ENCODE measurements around the gene FOXJ1.

FOXJ1 gene

GRCh38 chr17:76137001-76137350, 4.1 kb downstream of the FOXJ1 start:
- no peak overlapping the region for H3K4me2 ChIP-seq (ENCODE audit: low read depth, low read length, poor library complexity, severe bottlenecking)
- no peak overlapping the region for H2AFZ ChIP-seq (ENCODE audit: low read depth, low read length, severe bottlenecking)
- H3K36me3 ChIP-seq (ENCODE audit: low read length) = no peaks in the 10 kb centered on the region
- H3K9ac ChIP-seq (ENCODE audit: low read length) = no peak overlapping the region
- H3K9me2 ChIP-seq (replicated peaks; ENCODE audit: insufficient read depth, low read length) = no peaks in the 10 kb centered on the region
- no peak overlapping the region for H3K27ac ChIP-seq (ENCODE audit: low read depth, low read length)
- TF ChIP-seq EZH2phosphoT487 (conservative IDR thresholded peaks at IDR 0.05; ENCODE audit: low read length) (no peak), CTCF (IDR thresholded peaks at IDR 0.05; ENCODE audit: insufficient read depth, low read length, poor library complexity, severe bottlenecking) (no peak)
- no peaks in the 10 kb centered on the region for H3K79me2 ChIP-seq (ENCODE audit: insufficient read depth, low read length)
- no peak overlapping the region for H3K4me3 ChIP-seq (ENCODE audit: insufficient read depth, low read length, poor library complexity, severe bottlenecking)
- no peaks in the 10 kb centered on the region for H3K9me3 ChIP-seq (ENCODE audit: insufficient read depth, low read length)
- no peaks in the 10 kb centered on the region for H3K27me3 ChIP-seq (ENCODE audit: low read length)
- no peaks in the 10 kb centered on the region for H4K20me1 ChIP-seq (ENCODE audit: low read depth, low read length)
- no peaks in the 10 kb centered on the region for H3F3A ChIP-seq (ENCODE audit: insufficient read depth)

- TF ChIP-seq EZH2phosphoT487 (conservative IDR thresholded peaks at IDR 0.05; ENCODE audit: low read length) = no peak
- no peak for TF ChIP-seq CTCF (IDR thresholded peaks at IDR 0.05; ENCODE audit: insufficient read depth, low read length, poor library complexity, severe bottlenecking)
- Histone ChIP-seq H3K4me2 (ENCODE audit: low read depth, low read length, poor library complexity, severe bottlenecking) (no peak overlapping the region), H3K9me3 (ENCODE audit: insufficient read depth, low read length) (no peaks in the 10 kb centered on the region), H3K9me2 (replicated peaks; ENCODE audit: insufficient read depth, low read length) (no peaks in the 10 kb centered on the region), H3K27me3 (ENCODE audit: low read length) (no peaks in the 10 kb centered on the region), H3K9ac (ENCODE audit: low read length) (no peak overlapping the region), H4K20me1 (ENCODE audit: low read depth, low read length) (no peaks in the 10 kb centered on the region), H2AFZ (ENCODE audit: low read depth, low read length, severe bottlenecking) (no peak overlapping the region), H3K79me2 (ENCODE audit: insufficient read depth, low read length) (no peaks in the 10 kb centered on the region), H3K36me3 (ENCODE audit: low read length) (no peaks in the 10 kb centered on the region), H3F3A (ENCODE audit: insufficient read depth) (no peaks in the 10 kb centered on the region), H3K27ac (ENCODE audit: low read depth, low read length) (no peak overlapping the region), H3K4me3 (ENCODE audit: insufficient read depth, low read length, poor library complexity, severe bottlenecking) (no peak overlapping the region)
These were observed 4.6 kb downstream of the FOXJ1 start for GRCh38 chr17:76136276-76137000.

- H2AFZ ChIP-seq (ENCODE audit: low read depth, low read length, severe bottlenecking) = no peak overlapping the region
- no peaks in the 10 kb centered on the region for H3K27me3 ChIP-seq (ENCODE audit: low read length)
- no peaks in the 10 kb centered on the region for H3K79me2 ChIP-seq (ENCODE audit: insufficient read depth, low read length)
- no peaks in the 10 kb centered on the region for H3K36me3 ChIP-seq (ENCODE audit: low read length)
- H4K20me1 ChIP-seq (ENCODE audit: low read depth, low read length) = no peaks in the 10 kb centered on the region
- no peak overlapping the region for H3K9ac ChIP-seq (ENCODE audit: low read length)
- H3K27ac ChIP-seq (ENCODE audit: low read depth, low read length) = no peak overlapping the region
- H3K4me3 ChIP-seq (ENCODE audit: insufficient read depth, low read length, poor library complexity, severe bottlenecking) = no peak overlapping the region
- no peak overlapping the region for H3K4me2 ChIP-seq (ENCODE audit: low read depth, low read length, poor library complexity, severe bottlenecking)
- TF ChIP-seq EZH2phosphoT487 (conservative IDR thresholded peaks at IDR 0.05; ENCODE audit: low read length) (no peak), CTCF (IDR thresholded peaks at IDR 0.05; ENCODE audit: insufficient read depth, low read length, poor library complexity, severe bottlenecking) (no peak)
- no peaks in the 10 kb centered on the region for H3K9me2 ChIP-seq (replicated peaks; ENCODE audit: insufficient read depth, low read length)
- H3F3A ChIP-seq (ENCODE audit: insufficient read depth) = no peaks in the 10 kb centered on the region
- no peaks in the 10 kb centered on the region for H3K9me3 ChIP-seq (ENCODE audit: insufficient read depth, low read length)
These were observed 5.2 kb downstream of the FOXJ1 start for GRCh38 chr17:76135810-76136188.

All from SU-DHL-6 (cell line).